Activated effector memory CD4-positive, alpha-beta T cell treated with Interleukin-2 at 50 U/mL for 16 hours (primary cell): ENCODE measurements around the gene FNTB.

Experiments used
- DNase-seq: peaks from one replicate; pipeline ENCODE4 v3.0.0-alpha.2; 2020

The FNTB gene

DNA sequence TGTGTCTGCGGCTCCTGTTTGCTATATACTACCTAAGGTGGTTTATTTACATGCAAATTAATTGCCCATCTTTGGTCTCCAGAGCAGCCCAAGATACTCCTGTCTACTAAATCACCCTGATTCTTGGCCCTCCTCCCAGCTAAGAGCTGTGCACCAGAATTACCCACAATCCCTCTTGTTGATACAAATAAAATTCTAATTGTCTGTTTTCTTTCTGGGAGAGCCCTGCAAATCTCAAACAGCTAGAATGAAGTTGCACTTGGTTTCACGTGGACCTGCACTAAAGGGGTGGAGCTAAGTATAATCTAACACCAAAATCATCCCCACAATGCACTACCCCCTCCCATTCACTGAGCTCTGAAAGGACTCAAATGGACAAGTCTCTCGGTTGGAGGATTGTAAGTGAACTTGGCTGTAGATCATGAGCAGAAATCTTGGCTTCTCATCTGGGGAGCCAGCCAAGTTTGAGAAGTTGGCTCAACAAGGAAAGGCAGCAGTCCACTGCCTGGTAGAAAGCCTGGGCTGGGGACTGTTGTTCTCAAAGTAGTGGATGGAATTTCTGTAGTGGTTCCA is 109.0 kb downstream of the FNTB start:
- DNase-seq: no peak

DNA sequence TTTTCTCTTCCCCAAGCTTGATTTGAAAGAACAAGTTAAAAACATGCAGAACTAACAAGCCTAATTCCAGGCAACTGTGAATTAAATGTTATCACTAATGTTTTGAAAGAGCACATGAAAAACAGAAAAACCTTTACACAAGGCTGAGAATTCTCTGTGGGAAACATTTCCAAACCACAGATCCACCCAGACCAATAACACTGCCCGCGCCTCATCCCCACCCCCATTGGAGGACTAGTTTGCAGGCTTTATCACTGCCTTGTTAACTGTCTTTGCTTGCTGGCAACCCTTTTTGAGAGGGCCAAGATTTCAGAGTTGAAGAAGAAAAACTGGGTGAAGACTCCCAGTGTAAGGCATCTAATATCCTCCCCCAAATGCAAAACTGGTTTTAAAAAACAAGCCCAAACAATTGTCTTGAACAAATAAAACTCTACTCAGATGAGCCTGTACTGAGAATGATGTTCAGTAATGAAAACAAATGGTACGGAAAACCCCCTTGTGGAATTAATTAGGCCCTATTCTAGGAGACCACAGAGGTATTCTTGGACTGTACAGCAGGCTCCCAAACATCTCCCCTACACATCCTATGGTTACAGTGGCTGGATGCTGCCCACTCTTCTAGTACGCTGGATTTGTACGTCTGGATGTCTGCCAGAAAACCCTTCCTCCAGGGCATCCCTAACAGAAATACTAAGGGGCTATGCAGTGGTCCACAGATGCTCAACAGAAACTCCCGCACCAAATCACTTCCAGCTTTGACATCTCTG is 109.8 kb downstream of the FNTB start:
- DNase-seq: no peak

DNA sequence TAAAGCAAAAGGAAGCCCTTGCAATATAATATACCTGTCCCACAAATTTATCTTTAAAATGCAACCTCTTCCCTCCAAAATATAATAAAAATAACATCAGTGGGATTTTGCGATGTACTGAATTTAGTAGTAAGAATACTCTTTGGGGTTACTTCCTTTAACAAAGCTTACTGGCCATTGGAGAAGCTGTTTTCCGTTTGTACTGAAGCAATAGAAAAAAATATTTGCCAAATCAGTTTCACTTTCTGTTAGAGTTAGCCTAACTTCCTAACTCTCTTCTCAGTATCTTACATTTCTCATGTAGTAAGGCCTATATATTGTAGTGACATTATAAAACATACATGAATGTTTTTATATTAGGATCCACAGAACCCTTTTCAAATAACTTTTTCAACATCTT is 111.9 kb downstream of the FNTB start:
- DNase-seq: no peak

DNA sequence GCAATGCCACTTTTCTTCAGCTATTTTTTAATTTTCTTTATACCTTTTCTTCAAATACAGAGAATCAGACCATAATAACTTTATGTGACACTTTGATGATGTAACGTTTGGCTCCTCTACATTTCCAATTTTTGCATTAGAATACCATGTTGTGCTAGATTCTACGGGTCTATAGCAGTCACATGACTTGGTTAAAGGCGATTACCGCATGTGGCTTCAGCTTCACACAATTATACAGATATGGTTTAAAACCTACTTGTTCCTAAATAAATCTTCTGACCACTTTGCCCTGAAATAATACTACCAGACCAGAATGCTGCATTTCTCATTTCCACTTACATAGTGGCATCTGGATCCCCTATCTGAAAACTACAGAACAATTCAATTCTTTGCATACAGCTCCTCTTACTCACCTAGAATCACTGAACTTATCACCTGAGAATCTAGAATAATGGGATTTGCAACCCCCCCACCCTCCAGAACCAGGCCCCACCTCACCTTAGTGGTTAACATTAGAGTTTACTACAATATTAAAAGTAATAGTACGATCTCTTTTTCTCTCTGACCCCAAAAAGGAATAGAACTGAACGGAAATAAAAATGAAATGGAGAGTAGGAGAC is 114.3 kb downstream of the FNTB start:
- DNase-seq: no peak

DNA sequence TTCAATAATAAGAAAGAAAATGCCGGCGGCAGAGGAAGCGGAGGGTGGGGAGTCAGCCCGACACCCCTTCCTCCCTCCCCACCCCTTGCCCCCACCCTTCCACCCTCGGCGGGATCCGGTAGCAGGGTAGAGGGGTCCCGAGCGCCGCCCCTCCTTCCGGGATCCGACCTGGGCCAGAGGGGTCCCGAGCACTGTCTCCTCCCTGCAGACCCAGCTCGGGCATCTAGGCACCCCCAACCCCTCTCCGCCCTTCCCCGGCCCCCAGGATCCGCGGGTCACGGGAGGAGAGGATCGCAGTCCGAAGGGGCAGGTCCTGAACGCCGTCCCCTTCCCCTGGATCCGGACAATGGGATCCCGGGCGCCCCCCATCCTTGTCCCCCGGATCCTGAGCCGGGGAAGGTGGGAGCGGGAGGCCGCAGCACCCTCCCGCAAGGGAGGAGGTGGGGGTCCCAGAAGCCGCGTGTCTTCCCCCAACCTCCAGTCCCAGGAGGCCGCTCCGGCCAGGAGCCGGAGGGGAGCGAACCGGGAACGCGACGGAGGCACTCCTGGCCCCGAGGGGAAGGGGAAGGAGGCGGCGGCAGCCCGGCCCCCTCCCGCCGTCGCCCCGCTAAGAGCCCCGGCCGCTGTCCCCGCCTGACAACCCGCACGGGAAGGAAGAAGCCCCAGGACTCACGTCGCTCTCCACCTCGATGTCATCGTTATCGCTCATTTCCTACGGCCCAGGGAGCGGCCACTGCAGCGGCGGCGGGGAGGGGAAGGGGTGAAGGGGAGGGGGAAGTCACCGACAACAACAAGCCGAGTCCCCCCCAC is 115.1 kb downstream of the FNTB start:
- DNase-seq: peak; percentile 40

DNA sequence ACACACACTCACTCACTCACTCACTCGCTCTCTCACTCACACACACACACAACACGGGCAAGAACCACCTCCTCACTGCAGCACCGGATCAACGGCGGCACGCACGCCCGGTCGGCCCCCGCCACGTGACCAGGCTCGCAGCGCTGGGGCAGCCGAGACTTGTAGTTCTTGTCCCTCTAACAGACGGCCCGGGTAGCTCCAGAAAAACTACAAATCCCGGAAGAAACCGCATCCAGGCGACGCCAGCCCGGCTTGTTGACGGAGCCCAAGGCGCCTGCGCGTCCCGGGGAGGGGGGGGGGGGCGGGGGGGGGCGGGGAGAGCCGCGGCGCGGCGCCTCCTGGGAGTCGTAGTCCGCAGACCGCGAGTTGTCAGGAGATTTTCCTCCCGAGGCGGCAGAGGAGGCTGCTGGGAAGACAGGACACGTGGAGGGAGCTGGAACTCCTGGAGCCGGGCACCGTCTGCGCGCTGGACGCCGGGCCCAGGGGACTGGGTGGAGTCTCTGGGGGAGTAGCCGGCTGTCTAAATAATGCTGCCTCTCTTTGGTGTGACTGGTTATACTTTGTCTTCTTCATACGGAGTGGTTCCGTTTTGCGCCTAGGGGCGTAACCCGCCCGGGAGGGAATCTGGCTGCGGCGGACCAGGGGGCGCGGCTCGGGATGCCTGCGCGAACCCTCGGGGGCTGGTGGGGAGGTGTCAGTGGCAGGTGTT is 115.9 kb downstream of the FNTB start, which contains the start of gene MAX:
MAX (minus strand) TSS at position 77 of the 709 bp plus-strand sequence. CDS start 178 bp downstream, outside the sequence.
- DNase-seq: peak; percentile 98

DNA sequence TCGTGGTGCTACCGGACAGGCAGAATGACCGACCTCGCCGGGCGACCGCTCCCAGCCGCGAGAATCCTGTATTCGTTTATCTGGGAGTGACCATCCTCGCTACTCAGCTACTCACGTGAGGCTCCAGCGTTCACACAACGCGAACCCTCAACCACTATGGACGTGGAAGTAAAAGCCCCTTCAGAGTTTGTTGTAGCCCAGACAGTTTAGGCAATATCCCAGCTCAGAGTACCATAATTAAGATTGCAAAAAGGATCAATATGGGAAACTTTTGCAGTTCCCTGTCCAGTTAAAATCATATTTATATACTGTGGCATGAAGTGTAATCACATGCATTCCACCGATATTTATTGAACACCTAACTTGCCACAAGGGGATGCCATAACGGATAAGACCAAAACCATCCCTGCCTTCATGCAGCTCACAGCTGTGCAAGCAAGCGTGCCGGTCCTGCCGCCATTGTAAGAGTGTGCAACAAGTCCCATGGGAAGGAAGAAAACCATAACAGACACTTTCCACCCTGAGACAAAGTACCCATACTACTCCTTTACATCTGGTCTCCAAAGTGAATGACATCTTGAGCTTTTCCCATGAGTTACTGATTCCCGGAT is 116.6 kb downstream of the FNTB start:
- no peak for DNase-seq

DNA sequence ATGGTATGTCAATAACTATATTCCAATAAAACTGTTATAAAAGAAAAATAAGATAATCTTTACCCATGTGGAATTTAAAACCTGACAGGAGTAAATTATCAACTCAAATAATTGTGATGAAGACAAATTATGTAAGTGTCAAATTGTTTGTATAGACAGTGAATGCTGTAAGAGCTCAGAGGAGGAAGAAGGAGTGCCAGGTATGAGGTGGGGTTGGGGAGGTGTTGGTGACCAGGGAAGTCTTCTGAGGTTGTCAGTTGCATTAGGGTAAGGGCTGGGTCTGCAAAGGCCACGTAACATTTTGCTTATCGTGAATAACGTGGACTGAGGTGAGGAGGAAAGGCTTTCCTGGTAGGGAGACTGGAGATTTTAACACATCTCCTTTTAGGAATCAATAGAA is 118.1 kb downstream of the FNTB start:
- DNase-seq: no peak

DNA sequence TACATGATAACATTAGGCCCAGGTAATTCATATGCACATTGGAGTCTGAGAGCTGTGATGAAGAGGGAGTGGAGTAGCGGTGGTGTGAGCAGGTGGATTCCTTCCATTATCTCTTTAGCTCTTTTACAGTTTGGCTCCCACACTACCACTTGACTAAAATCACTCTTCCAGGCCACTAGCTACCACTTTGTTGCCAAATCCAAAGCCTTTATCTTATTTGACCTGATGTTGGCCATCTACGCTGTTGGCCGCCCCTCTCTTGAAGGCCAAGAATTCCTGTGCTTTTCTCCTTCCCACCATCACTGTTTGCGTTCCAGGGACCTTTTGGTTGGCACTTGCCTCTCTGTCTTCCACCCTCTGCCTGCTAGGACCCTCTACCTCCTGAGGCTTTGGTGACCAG is 119.6 kb downstream of the FNTB start:
- DNase-seq: no peak

DNA sequence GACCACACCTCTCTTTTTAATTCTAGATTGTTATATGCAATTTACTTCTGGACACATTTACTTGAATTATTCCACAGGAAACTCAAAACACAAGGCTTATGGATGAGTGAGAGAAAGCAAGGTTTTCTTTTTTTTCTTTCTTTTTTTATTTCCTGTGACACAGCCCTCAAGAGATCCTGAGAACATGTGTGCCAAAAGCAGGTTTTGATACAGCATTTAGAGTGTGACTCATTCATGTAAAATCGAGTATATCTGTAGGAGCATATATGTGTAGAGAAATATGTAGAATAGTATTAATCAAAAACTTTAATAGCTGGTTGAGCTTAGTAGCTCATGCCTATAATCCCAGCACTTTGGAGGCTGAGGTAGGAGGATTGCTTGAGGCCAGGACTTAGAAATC is 120.0 kb downstream of the FNTB start:
- DNase-seq: no peak

DNA sequence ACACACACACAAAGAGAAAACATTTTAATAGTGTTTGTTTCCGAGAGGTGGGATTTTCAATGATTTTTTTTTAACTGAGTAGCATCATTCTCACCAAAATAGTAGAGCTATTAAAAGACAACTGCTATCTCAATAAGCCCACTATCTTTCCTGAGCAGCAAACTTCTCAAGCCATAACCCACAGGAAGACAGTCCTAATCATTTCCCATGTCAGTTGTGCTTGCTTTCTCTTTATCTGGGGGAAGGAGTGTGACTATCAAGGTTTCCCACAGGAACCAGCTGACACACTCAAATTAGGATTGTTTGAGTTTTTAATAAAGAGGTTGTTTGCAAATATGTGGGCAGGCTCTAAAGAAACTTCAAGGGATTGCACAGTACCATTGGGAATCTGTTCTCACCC is 120.5 kb downstream of the FNTB start:
- DNase-seq: no peak

DNA sequence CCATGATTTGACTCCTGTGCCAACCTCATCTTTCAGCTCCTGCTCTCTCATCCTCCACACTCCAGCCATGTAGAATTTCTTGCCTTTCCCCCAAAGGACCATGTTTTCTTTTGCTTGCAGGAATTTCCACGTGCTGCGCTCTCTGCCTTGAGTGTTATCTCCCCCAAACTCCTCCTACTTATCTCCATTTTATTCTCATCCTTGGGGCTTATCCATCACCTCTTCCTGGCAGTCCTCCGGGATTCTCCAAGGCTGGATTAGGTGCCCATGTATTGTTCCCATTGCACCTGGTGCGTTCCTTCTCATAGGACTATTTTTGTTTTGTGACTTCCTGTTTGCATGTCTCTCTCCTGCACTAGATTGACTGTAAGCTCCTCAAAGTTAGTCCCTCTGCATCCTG is 122.7 kb downstream of the FNTB start:
- DNase-seq: no peak

DNA sequence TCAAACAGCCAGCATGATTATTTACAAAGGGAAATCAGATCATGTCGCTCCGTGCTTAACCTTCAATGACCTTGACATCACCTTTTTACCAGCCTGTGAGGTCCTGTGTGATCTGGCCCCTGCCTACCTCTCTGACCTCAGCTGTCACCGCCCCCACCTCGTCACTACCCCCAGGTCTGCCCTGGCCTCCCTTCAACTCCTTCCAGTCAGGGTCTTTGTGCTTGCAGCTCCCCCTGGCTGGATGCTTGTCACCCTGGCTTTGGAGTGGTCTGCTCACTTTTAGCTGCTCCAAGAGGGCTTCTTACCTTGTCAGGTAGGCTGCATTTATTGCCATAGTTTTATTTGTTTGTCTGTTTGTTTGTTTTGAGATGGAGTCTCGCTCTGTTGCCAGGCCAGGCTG is 123.8 kb downstream of the FNTB start:
- no peak for DNase-seq
